OCI-LY3 (cell line): Measurements from ENCODE around the gene PDCD6IP.
"Not testable (repeated sequence)": the region's sequence is repeated elsewhere in the genome, so short reads cannot be mapped to it uniquely, and the experiment has no call there.

ENCODE experiments used
- H2AFZ ChIP-seq: fragments of 200-600, 300-600 bp; shearing (Covaris generic); 2 replicates; pipeline ENCODE4 v1.6.0; 2014; ENCODE audit warnings: antibody characterized with exemption, low read depth, low read length
- H3K27ac ChIP-seq: fragments of 200-600, 300-600 bp; sonication (generic); 2 replicates; pipeline ENCODE4 v1.5.1; 2014; ENCODE audit warnings: mild to moderate bottlenecking, low read length, moderate library complexity, mixed read lengths
- H3K27me3 ChIP-seq: fragments of 200-600, 300-600 bp; sonication (generic); 2 replicates; pipeline ENCODE4 v1.6.1; 2014; ENCODE audit warnings: low read depth, low read length, mixed read lengths
- H3K36me3 ChIP-seq: fragments of 200-600, 300-600 bp; sonication (generic); replicated peaks from 2 replicates; pipeline ENCODE3; 2014; ENCODE audit warnings: low read depth, low read length, mixed read lengths
- H3K4me1 ChIP-seq: fragments of 300-600, 200-600 bp; sonication (generic); 2 replicates; pipeline ENCODE4 v1.6.1; 2014; ENCODE audit warnings: low read length, mixed read lengths
- H3K4me2 ChIP-seq: fragments of 200-600, 300-600 bp; sonication (generic); 2 replicates; pipeline ENCODE4 v1.6.1; 2014; ENCODE audit warnings: low read length, mixed read lengths
- H3K4me3 ChIP-seq: fragments of 300-600, 200-600 bp; sonication (generic); 2 replicates; pipeline ENCODE4 v1.5.1; 2014; ENCODE audit warnings: antibody characterized with exemption, mild to moderate bottlenecking, low read length, moderate library complexity
- H3K79me2 ChIP-seq: fragments of 300-600, 200-600 bp; shearing (Covaris generic); 2 replicates; pipeline ENCODE4 v1.6.1; 2014; ENCODE audit warnings: mild to moderate bottlenecking, low read length, mixed read lengths
- H3K9ac ChIP-seq: fragments of 300-600, 200-600 bp; shearing (Covaris generic); 2 replicates; pipeline ENCODE4 v1.6.0; 2014; ENCODE audit warnings: mild to moderate bottlenecking, low read length, moderate library complexity
- H3K9me3 ChIP-seq: fragments of 200-600, 300-600 bp; shearing (Covaris generic); 2 replicates; pipeline ENCODE4 v1.6.1; 2014; ENCODE audit warnings: low read length, mixed read lengths; ENCODE audit not compliant: insufficient read depth
- H4K20me1 ChIP-seq: fragments of 200-600, 300-600 bp; sonication (generic); 2 replicates; pipeline ENCODE4 v1.6.1; 2016; ENCODE audit warnings: low read length, mixed read lengths; ENCODE audit not compliant: insufficient read depth
- CTCF ChIP-seq: fragments of 200-600, 300-600 bp; sonication (generic); IDR thresholded peaks from 2 replicates; pipeline ENCODE4 v1.5.1; 2014; ENCODE audit warnings: antibody characterized with exemption, low read length, low read depth
- EZH2phosphoT487 ChIP-seq: fragments of 200-600 bp; shearing (Covaris generic); IDR thresholded peaks from 2 replicates; pipeline ENCODE4 v1.6.1; 2018; ENCODE audit warnings: antibody characterized with exemption, mixed run types, low read depth

PDCD6IP gene

GRCh38 chr3:33829720-33830119 lies 31.3 kb downstream of the PDCD6IP start:
- TF ChIP-seq CTCF (no peak), EZH2phosphoT487 (no peak)
- Histone ChIP-seq H3K27ac (no peak overlapping the region), H3K9ac (no peak overlapping the region), H3K79me2 (0 out of 2 replicates have a peak, but pooled peaks cover 4% of the 10 kb centered on the region), H3K4me3 (no peak overlapping the region), H3K27me3 (no peaks in the 10 kb centered on the region), H3K9me3 (no peaks in the 10 kb centered on the region), H2AFZ (no peak overlapping the region), H4K20me1 (peaks cover 5% of the 10 kb centered on the region; the same call in 1 of the 2 replicates), H3K36me3 (peaks cover 29% of the 10 kb centered on the region), H3K4me1 (peaks cover 16% of the 10 kb centered on the region), H3K4me2 (no peak overlapping the region)

DNA sequence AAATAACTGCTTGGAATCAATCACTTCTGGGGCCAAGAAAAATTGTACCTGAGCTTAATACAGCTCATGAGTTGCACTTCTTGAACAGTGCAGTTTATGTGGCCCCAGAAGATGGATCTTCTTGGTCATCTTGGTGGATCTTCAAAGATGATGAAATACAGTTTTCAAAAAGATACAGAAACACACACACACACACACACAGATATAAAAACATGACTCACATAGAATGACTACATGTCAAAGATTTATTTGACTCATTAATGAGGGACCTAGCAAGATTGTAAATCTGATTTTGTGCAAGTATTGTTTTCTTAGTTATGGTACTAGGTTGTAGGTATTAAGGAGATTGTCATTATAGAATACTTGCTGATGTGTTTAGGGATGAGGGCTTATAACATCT lies 32.6 kb downstream of the PDCD6IP start:
- Histone ChIP-seq H3K4me3 (no peak overlapping the region), H3K4me2 (no peak overlapping the region), H3K9me3 (no peaks in the 10 kb centered on the region), H3K9ac (no peak overlapping the region), H2AFZ (no peak overlapping the region), H3K27me3 (no peaks in the 10 kb centered on the region), H3K4me1 (peaks cover 22% of the 10 kb centered on the region), H3K79me2 (0 out of 2 replicates have a peak, but pooled peaks cover 4% of the 10 kb centered on the region), H3K27ac (no peak overlapping the region), H3K36me3 (peaks cover 32% of the 10 kb centered on the region), H4K20me1 (peaks cover 5% of the 10 kb centered on the region; the same call in 1 of the 2 replicates)
- TF ChIP-seq CTCF (no peak), EZH2phosphoT487 (no peak)

GRCh38 chr3:33833408-33834095 lies 35.1 kb downstream of the PDCD6IP start:
- peak overlapping the region; percentile 27; the same call in 1 of the 2 replicates for H3K4me2 ChIP-seq

DNA sequence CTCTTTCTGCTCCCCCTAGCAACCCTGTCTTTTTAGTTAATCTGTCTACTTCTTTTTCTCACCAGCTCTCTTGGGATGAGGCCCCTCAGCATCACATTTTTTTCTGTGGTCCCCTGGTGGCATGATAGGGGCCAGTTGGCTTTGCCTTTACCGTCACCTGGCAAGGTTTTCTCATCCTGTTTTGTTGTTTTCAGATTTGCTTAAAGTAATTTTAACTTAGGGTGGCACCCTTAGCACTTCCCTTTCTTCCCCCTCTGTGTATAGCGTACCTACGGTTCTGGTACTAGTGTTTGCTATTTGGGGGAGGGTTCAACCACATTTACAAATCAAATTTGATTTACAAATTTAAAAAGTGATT lies 35.6 kb downstream of the PDCD6IP start:
- Histone ChIP-seq H4K20me1 (peaks cover 5% of the 10 kb centered on the region; the same call in 1 of the 2 replicates), H3K4me3 (no peak overlapping the region), H3K4me1 (peaks cover 22% of the 10 kb centered on the region), H3K27me3 (no peaks in the 10 kb centered on the region), H2AFZ (no peak overlapping the region), H3K4me2 (peak overlapping the region; percentile 27), H3K27ac (peak overlapping the region; percentile 20; the same call in 1 of the 2 replicates), H3K36me3 (peaks cover 24% of the 10 kb centered on the region), H3K9ac (no peak overlapping the region), H3K79me2 (0 out of 2 replicates have a peak, but pooled peaks cover 4% of the 10 kb centered on the region), H3K9me3 (no peaks in the 10 kb centered on the region)
- TF ChIP-seq EZH2phosphoT487 (no peak), CTCF (no peak)

More at GRCh38 chr3:33833408-33834095, 35.1 kb downstream of the PDCD6IP start:
- Histone ChIP-seq H3K79me2 (0 out of 2 replicates have a peak, but pooled peaks cover 4% of the 10 kb centered on the region), H3K36me3 (peaks cover 27% of the 10 kb centered on the region), H3K27ac (peak overlapping the region; percentile 20), H3K27me3 (no peaks in the 10 kb centered on the region), H3K9ac (no peak overlapping the region), H3K9me3 (no peaks in the 10 kb centered on the region), H3K4me3 (no peak overlapping the region), H3K4me1 (peaks cover 22% of the 10 kb centered on the region), H4K20me1 (peaks cover 5% of the 10 kb centered on the region; the same call in 1 of the 2 replicates), H2AFZ (no peak overlapping the region)
- TF ChIP-seq CTCF (no peak), EZH2phosphoT487 (no peak)

DNA sequence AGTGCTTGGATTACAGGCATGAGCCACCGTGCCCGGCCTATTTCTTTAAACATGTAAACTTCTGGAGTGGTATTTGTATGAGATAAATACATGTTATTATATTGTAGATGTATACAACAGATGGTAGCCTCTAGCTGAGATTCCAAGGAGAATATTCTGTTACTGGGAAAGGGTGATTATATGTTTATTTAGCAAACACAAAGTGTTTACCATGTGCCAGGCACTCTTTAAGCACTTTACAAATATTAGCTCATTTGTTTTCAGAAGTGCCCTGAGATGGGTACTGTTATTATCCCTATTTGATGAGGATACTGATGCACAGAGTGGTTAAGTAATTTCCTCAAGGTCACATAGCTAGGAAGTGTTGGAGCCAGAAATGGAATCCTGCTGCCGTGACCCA lies 38.8 kb downstream of the PDCD6IP start:
- H3K4me2 ChIP-seq, H3K9ac ChIP-seq, H3K79me2 ChIP-seq, H3K27ac ChIP-seq, H3K9me3 ChIP-seq, H2AFZ ChIP-seq, H3K27me3 ChIP-seq, H4K20me1 ChIP-seq, H3K4me3 ChIP-seq: not testable (repeated sequence)
- peaks cover 22% of the 10 kb centered on the region for H3K4me1 ChIP-seq
- H3K36me3 ChIP-seq = peaks cover 10% of the 10 kb centered on the region
